GM19397 (cell line): ENCODE measurements around the gene ANGPT4.
"Not testable (repeated sequence)": the region's sequence is repeated elsewhere in the genome, so short reads cannot be mapped to it uniquely, and the experiment has no call there.

ENCODE experiments used
- ATAC-seq: cut with Tn5 transposase; IDR thresholded peaks from one replicate; pipeline ENCODE4 v1.9.1; 2021; ENCODE audit warnings: mild to moderate bottlenecking, moderate library complexity; ENCODE audit not compliant: unreplicated experiment

ANGPT4 gene

GRCh38 chr20:906703-907270, 9.3 kb downstream of the ANGPT4 start:
- no peak for ATAC-seq

GRCh38 chr20:906001-906520, 10.1 kb downstream of the ANGPT4 start:
- ATAC-seq: no peak

GRCh38 chr20:905396-905961, 10.7 kb downstream of the ANGPT4 start:
- ATAC-seq: no peak

DNA sequence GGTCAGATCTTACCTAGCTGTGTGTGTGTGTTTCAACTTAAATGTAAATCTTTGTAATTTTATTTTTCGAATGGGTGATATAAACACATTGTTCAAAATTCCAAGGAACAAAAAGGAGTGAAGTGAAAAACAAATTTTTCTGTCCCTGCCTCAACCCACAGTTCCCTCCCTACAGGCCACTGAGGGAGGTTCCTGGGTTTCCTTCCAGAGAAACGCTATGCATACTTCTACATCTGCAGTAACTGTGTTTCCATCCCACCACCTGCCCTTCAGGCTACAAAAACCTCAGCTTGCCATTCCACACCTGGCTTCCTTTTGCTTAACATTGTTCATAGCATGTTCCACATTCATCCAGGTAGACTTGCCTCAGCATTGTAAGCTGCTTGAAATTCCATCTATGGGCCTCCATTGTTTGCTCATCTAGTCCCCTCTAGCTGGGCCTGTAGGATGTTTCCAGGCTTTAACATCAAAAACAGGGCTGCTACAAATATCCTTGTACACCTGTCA, 12.0 kb downstream of the ANGPT4 start:
- no peak for ATAC-seq

GRCh38 chr20:897436-897835, 18.7 kb downstream of the ANGPT4 start:
- ATAC-seq: not testable (repeated sequence)

DNA sequence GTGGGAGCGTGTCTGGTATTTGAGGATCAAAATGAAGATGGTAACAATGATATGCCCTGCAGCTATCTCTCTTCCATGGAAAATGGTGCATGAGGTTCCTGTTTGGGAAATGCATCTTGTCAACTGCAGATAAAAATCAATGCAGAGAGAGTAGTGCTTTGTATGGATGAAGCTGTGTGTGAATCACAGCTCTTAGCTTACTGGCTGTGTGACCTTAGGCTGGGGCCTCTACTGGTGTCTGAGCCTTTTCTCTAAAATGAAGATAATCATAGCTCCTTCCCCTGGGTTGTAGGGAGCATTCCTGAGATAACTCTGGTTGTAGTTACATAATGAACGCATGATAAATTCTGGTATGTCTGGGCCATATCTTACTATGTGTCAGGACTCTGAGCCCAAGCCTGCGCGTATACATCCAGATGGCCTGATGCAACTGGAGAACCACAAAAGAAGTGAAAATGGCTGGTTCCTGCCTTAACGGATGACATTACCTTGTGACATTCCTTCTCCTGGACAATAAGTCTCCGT, 19.6 kb downstream of the ANGPT4 start:
- no peak for ATAC-seq

DNA sequence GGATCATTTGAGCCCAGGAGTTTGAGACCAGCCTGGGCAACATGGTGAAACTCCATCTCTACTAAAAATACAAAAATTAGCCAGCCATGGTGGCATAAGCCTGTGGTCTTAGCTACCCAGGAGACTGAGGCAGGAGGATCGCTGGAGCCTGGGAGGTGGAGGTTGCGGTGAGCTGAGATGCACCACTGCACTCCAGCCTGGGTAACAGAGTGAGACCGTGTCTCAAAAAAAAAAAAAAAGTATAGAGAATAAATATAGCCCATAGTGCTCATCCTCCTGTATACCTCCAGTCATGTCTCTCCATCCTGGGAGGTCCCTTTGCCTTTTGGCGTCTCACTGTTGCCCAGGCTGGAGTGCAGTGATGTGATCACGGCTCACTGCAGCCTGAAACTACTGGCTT, 23.8 kb downstream of the ANGPT4 start:
- ATAC-seq: not testable (repeated sequence)

GRCh38 chr20:891706-892080, 24.4 kb downstream of the ANGPT4 start:
- no peak for ATAC-seq

- ATAC-seq: no peak
Measured at GRCh38 chr20:891058-891705, 25.0 kb downstream of the ANGPT4 start.

DNA sequence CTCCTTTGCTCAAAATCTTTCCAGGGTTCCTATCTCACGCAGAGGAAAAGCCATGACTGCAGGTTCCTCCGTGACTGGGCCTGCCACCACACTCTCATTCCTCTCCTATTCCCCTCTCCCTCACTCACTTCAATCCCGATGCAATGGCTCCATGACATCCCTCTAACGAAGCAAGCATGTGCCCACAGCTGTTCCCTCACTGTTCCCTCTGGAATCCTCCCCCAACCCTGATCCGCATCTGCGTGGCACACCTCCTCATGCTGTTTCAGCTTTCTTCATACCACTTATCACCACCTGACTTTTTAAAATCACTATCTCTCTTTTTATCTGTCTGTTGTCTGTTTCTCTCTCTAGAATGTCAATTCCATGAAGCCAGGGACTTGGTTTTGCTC, 25.5 kb downstream of the ANGPT4 start:
- ATAC-seq: no peak

- no peak for ATAC-seq
Measured at GRCh38 chr20:889932-890463, 26.1 kb downstream of the ANGPT4 start.

DNA sequence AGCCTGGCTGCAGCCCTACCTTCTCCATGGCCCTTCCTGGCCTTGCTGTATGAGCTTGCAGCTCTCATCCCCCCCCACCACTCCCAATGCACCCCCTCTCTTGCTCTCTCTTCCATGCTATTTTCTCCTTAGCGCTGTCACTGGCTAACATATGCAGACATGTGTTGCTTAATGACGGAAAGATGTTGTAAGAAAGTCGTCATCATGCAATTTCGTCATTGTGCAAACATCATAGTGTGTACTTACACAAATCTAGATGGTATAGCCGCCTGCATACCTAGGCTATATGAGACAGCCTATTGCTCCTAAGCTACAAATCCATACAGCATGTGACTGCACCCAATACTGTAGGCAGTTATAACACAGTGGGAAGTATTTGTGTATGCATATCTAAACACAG, 27.0 kb downstream of the ANGPT4 start:
- no peak for ATAC-seq

DNA sequence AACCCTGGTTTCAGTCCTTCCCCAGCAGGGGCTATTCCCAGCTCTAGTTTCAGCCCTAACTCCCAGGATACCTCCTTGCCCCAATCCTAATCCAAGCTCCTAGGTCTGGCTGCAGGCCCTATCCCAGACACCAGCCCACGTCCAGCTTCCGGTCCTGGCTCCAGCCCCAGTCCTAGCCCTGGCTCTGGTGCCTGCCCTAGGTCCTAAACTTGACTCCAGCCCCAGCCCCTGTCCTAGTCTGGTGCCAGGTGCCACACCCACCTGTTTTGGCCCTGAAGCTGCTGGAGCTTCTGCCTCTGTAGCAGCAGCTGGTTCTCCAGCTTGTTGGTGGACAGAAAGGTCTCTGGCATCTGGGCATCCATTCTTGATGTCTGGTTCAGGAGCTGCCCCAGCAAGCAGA, 28.1 kb downstream of the ANGPT4 start:
- ATAC-seq: no peak

DNA sequence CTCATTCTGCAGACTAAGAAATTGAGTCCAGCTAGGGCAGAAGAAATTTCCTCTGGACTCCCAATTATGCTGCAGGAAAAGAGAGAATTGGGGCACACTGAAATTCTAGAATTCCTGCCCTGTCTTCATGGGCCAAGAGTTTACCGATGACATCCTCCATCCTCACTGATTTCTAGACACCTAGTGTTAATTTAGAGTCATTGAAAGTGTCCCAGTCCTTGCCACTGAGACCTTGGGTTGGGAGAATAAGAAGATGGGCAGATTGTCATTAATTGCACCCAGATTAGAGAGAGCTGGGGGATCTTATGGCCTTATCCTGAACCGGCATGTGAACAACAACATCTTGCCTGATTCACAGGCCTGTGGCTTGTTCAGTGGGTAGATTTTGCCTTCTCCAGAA, 29.0 kb downstream of the ANGPT4 start:
- ATAC-seq: no peak

DNA sequence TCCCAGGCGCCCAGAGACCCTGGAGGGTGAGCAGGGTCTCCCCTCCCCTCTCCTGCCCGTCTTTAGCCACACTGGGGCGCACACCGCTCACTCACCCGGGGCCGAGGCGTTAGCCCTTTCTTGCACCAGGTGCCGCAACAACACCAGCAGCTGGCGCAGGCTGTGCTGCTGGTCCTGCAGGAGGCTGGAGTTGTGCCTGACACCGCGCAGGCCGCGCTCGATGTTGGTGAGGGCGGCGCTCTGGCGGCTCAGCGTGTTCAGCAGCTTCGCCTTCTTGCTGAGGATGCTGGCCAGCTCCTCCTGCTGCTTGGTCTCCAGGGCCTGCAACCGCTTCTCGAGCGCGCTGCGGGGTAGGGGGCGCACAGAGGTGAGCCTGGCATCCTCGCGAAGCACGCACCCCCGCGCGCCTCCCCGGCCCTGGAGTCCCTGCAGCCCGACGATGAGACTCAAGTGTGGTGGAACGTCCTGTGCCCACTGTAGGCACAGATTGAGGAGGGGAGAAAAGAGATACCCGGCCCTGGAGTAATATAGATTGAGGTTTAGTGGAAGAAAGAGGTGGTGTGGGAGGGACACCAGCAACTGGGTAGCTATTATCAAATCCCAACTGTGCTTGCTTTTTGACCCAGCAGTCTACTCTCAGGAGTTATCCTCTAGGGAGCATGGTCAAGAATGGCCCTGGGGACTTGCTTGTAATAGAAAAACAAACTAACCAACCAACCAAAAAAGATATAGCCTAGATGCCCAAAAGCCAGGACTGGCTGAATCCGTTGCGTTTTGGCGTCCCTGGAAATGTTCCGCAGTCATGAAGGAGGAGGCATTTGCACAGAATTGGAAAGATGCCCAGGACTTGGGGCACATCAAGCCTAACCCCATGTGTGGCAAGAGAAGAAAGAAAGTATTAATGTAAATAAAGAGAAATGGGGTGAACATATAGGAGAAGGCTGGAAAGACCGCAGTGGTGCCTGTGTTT, 30.9 kb downstream of the ANGPT4 start:
- no peak for ATAC-seq

DNA sequence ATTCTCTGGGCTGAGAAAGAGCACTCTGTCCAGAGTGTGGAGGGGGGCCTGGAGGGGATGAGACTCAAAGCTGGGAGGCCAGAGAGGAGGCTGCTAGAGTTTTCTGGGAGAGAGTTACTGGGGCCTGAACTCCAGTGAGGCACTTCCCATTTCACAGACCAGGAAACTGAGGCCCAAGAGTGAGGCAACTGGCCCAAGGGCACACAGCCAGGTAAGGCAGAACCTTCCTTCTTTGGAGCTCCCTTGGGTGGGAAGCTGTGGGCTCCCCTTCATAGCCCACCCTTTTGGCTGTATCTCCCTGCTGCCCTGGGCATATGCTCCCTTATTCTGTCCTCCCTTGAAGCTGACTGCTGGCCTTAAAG, 34.4 kb downstream of the ANGPT4 start:
- ATAC-seq: no peak

DNA sequence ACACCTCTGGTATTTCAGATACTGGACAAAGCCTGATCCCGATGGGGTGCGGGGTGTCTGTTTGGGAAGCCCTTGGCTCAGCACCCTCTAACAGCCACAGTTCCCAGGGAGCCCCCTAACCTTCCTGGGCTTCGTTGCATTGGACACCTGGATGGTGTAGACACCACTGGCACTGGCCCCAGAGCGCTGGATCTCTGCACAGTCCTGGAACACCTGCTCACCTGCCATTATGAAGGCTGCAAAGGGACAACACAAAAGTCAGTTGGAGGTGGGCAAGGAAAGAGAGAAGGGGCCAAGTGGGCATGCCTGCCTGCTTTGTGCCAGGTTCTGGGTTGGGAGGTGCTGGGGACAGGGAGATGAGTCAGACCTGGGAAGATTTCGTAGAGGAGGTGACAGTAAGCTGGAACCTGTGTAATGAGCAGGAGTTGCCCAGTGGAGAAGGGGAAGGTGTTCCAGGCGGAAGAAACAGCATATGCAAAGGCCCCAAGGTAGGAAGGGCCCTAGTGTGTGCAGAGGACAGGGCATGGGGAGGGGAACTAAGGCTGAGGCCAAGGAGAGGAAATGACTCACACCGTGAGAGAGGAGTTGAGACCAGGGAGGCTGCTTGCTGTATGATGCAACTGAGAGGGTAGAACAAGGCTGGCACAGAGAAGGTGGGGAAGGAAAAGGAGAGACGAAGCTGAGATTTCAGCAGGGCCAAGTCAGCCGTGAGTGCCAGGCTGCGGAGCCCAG, 34.9 kb downstream of the ANGPT4 start:
- no peak for ATAC-seq

DNA sequence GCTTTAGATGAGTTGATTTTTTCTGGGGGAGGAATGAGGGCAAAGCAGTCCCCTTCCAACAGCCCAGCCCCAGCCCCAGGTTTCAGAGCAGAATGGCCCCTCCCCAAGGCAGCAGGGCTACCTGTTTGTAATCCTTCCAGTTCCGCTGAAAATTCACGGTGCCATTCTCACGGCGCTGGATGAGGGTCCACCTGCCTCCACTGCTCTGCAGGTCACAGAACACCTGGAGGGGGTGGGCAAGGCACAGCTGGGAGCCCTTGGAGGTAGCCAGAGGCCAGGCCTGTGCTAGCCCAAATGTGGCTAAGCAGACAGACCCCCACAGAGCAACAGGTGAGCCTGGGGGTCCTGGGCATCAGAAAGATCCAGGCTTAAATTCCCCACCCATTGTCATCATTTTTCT, 36.5 kb downstream of the ANGPT4 start:
- no peak for ATAC-seq

DNA sequence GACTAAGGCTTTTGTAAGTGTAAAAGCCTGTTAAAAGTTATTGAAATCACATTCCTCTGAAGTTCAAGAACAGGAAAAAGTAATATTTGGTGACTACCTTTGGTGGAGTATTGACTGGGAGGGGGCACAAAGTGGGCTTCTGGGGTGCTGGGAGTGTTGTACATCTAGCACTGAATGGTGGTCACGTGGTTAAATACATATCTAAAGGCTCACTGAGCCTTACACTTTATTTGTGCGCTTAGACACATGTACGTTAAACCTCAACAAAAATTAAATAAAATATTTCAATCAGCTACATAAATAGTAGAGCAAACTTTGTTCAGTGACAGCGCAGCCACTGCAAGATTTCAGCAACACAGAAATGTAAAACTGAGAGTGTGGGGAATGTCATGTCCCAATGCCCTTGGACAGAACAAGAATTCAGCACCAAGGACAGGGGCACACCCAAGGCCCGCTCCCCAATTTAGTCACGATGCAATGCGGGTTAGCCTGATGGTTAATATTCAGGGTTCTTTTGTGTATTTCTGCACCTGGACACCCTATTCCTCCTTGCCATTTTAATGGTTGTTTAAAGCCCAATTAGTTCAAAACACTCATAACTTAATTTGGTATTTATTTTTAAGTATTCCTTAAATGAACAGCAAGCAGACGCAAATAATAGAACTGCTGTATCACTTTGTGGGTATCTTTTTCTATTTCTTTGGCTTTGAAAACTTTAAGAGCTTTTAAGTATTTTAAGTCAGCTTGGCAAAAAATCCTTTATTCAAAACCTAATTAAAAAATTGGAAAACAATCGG, 37.4 kb downstream of the ANGPT4 start:
- ATAC-seq: no peak
